ENCODE data around the gene NPPA. TPM values are rescaled to one million over a fixed set of nuclear protein-coding genes. Genes with fewer than 3 reads are reported as not detected.
A peak's percentile ranks its signal among the peaks of the same experiment; 100 is the strongest.

The NPPA gene
- total RNA-seq, 1 donor from 2014 or later: not detected

DNA sequence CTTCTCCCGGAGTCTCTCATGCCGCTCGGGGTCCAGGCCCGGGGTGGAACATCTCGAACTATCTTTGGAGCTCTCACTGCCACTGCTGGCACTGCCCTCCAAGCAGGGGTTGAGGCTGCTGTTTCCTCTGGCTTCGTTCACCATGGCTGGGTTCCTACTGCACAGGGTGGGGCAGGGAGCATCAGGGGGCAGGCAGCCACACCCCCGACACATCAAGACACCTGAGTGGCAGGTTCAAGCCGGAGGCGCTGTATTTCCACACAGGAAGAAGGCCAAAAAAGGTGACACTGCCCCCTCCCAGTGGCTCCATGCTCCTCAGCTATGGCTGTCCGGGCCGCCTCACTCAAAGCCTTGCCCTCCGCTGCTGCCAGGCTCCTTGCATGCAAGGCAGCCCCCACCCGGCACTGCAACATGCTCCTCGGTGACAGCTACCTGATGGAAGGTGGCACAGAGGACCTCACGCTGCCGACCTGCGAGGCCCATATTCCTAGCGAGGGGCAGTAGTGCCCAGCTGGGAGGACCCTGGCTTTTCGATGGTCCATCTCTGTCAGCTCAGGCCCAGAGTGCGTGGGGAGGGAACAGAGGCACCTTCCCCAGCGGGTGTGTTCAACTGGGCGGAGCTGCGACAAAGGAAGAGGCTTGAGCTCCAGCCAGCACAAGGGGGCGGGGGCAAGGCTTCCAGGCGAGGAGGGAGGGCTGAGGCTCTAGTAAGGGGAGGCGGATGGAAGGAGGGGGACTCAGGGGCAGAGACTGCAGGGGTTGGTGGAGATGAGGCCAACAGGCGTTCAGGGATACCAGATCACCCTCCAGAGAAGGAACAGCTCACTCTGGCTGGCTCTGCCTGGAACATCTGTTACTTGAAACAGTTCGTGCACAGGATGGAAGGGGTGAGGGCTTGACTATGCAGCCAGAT is 44.4 kb downstream of the NPPA start:
- intact Hi-C loops (cut with micrococcal nuclease): no loop called here
- Mint-ChIP-seq H3K27ac (peak overlapping the region; percentile 56), H3K27me3 (no peaks in the 10 kb centered on the region), H3K4me3 (peak overlapping the region; percentile 99), H3K36me3 (ENCODE audit: low read depth) (peaks cover 14% of the 10 kb centered on the region), H3K9me3 (no peaks in the 10 kb centered on the region), H3K4me1 (peaks cover 44% of the 10 kb centered on the region)
- DNase-seq: peak; percentile 95

GRCh38 chr1:11802616-11802972 is 45.0 kb downstream of the NPPA start:
- H3K4me3 Mint-ChIP-seq: peak overlapping the region; percentile 99

GRCh38 chr1:11800756-11801433 is 46.7 kb downstream of the NPPA start:
- Mint-ChIP-seq H3K9me3 (no peaks in the 10 kb centered on the region), H3K4me1 (peaks cover 28% of the 10 kb centered on the region), H3K36me3 (ENCODE audit: low read depth) (peaks cover 13% of the 10 kb centered on the region), H3K27me3 (no peaks in the 10 kb centered on the region), H3K27ac (no peak overlapping the region), H3K4me3 (no peak overlapping the region)
- intact Hi-C loops (cut with micrococcal nuclease): no loop called here
- DNase-seq: no peak

More at GRCh38 chr1:11802616-11802972, 45.0 kb downstream of the NPPA start:
- Mint-ChIP-seq H3K27me3 (no peaks in the 10 kb centered on the region), H3K4me1 (peaks cover 40% of the 10 kb centered on the region), H3K27ac (peak overlapping the region; percentile 56), H3K9me3 (no peaks in the 10 kb centered on the region), H3K36me3 (ENCODE audit: low read depth) (peaks cover 11% of the 10 kb centered on the region)
- peak; percentile 74 for DNase-seq
- intact Hi-C loops (cut with micrococcal nuclease): no loop called here

DNA sequence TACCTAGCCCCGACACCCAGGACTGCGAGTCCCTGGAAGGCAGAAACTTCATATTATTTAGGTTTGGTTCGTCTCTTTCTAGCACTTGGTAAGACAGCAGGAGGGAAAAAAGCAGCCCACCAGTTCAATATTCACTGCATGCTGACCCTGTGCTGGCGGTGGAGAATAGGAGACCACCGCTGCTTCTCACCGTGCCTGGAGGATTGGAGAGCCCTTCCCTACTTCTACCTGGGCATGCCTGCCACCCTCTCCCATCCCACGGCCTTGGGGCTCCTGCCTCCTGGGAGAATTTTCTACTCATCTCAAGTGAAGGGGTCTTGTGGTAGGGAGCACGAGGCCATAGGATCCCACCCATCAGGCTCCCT is 47.2 kb downstream of the NPPA start:
- Mint-ChIP-seq H3K4me1 (peaks cover 28% of the 10 kb centered on the region), H3K27me3 (no peaks in the 10 kb centered on the region), H3K27ac (no peak overlapping the region), H3K4me3 (no peak overlapping the region), H3K36me3 (ENCODE audit: low read depth) (peaks cover 18% of the 10 kb centered on the region), H3K9me3 (no peaks in the 10 kb centered on the region)
- intact Hi-C loops (cut with micrococcal nuclease): no loop called here
- DNase-seq: no peak

DNA sequence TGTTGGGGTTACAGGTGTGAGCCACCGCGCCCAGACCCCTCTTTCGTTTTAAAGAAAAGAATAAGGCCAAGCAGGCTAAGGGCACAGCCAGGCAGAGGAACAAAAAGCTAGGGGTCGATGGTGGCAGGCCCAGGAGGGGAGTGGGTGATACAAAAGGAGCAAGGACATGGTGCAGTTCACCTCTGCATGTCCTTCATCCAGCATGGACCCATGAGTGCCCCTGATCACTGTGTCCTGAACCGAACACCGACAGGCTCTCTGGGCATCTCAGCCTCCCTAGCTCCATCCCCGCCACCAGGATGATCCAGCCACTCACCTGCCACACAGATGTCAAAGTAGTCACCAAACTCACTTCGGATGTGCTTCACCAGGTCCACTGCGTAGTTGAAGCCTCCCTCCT is 47.7 kb downstream of the NPPA start:
- Mint-ChIP-seq H3K4me3 (no peak overlapping the region), H3K27me3 (no peaks in the 10 kb centered on the region), H3K9me3 (no peaks in the 10 kb centered on the region), H3K36me3 (ENCODE audit: low read depth) (peaks cover 20% of the 10 kb centered on the region), H3K4me1 (peaks cover 28% of the 10 kb centered on the region), H3K27ac (no peak overlapping the region)
- DNase-seq: no peak
- intact Hi-C loops (cut with micrococcal nuclease): no loop called here

- no peak for DNase-seq
- Mint-ChIP-seq H3K27me3 (no peaks in the 10 kb centered on the region), H3K9me3 (no peaks in the 10 kb centered on the region), H3K4me3 (no peak overlapping the region), H3K4me1 (peaks cover 21% of the 10 kb centered on the region), H3K36me3 (ENCODE audit: low read depth) (peaks cover 25% of the 10 kb centered on the region), H3K27ac (no peak overlapping the region)
- intact Hi-C loops (cut with micrococcal nuclease): no loop called here
Measured at GRCh38 chr1:11799099-11799498, 48.5 kb downstream of the NPPA start.

DNA sequence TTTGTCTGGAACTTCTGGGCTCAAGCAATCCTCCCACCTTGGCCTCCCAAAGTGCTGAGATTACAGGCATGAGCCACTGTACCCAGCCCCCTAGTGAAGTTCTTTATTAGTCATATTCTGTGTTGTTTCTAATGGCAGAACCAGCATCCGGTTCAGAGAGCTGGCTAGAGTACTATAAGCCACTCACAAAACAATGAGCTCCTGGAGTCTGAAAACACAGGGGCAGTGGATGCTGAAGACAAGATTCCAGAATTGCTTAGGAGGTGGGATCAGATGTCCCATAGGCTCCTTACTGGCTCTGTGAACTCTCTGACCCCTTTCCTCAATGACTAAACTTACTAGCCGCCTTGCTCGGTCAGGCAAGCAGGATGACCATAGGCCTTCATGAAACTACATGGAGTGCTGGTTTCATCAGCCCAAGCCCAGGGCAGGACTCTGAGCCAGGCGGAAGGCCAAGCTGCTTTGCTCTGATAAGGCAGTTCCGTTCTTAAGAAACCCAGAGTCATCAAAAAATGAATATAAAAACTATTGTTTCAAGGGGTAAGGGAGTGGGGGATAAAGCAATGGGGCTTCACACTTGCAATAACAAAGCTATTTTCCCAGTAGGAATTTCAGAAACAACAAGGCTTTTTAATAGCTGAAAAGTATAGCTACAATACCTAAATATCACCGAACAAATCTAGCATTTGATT is 49.9 kb downstream of the NPPA start:
- DNase-seq: no peak
- intact Hi-C loops (cut with micrococcal nuclease): no loop called here
- H3K9me3 Mint-ChIP-seq: no peaks in the 10 kb centered on the region
- H3K27me3 Mint-ChIP-seq: no peaks in the 10 kb centered on the region
- H3K4me3 Mint-ChIP-seq: no peak overlapping the region
- H3K27ac Mint-ChIP-seq: no peak overlapping the region
- peaks cover 8% of the 10 kb centered on the region for H3K4me1 Mint-ChIP-seq
- peaks cover 25% of the 10 kb centered on the region for H3K36me3 Mint-ChIP-seq (ENCODE audit: low read depth)

GRCh38 chr1:11796036-11796828 is 51.4 kb downstream of the NPPA start:
- Mint-ChIP-seq H3K4me3 (no peak overlapping the region), H3K36me3 (ENCODE audit: low read depth) (peaks cover 29% of the 10 kb centered on the region), H3K4me1 (no peaks in the 10 kb centered on the region), H3K27me3 (no peaks in the 10 kb centered on the region), H3K27ac (no peak overlapping the region), H3K9me3 (no peaks in the 10 kb centered on the region)
- intact Hi-C loops (cut with micrococcal nuclease): no loop called here
- DNase-seq: no peak

Other genes starting within 250 kb of the NPPA start
- 0.76 and 1.0 TPM in 2 replicates for gene FBXO2, start 193.4 kb downstream of the NPPA start, total RNA-seq
- gene FBXO44, start 192.9 kb downstream of the NPPA start, total RNA-seq: 20.6 and 25.4 TPM in 2 replicates
- gene FBXO6, start 183.6 kb downstream of the NPPA start, total RNA-seq: 17.3 and 17.8 TPM in 2 replicates
- 80.1 and 81.5 TPM in 2 replicates for gene MAD2L2, start 166.6 kb downstream of the NPPA start, total RNA-seq
- gene DRAXIN, start 156.1 kb downstream of the NPPA start, total RNA-seq: not detected in 2 replicates
- 13.1 and 14.0 TPM in 2 replicates for gene AGTRAP, start 111.6 kb downstream of the NPPA start, total RNA-seq
- not detected in 2 replicates for gene C1orf167, start 85.6 kb downstream of the NPPA start, total RNA-seq
- gene MTHFR, start 41.8 kb downstream of the NPPA start, total RNA-seq: 15.6 and 18.4 TPM in 2 replicates
- 12.7 and 15.2 TPM in 2 replicates for gene CLCN6, start 41.6 kb downstream of the NPPA start, total RNA-seq
- gene NPPB, start 11.2 kb upstream of the NPPA start, total RNA-seq: not detected in 2 replicates
- 34.1 and 36.5 TPM in 2 replicates for gene KIAA2013, start 78.6 kb upstream of the NPPA start, total RNA-seq
- 40.3 and 40.6 TPM in 2 replicates for gene PLOD1, start 86.9 kb upstream of the NPPA start, total RNA-seq
- 84.6 and 88.7 TPM in 2 replicates for gene MFN2, start 132.7 kb upstream of the NPPA start, total RNA-seq
- 68.9 and 73.9 TPM in 2 replicates for gene MIIP, start 171.7 kb upstream of the NPPA start, total RNA-seq
- 33.2 and 35.1 TPM in 2 replicates for gene TNFRSF8, start 215.5 kb upstream of the NPPA start, total RNA-seq

Data from activated CD4-positive, alpha-beta T cell treated with anti-CD3 and anti-CD28 coated beads, Interleukin-2, amount 10 ng/mL, durations not matched to agents 24 days and 14 days (primary cell).